OCI-LY7 (cell line): ENCODE results near the gene OR8D2. TPM values are rescaled to one million over a fixed set of nuclear protein-coding genes. Genes with fewer than 3 reads are reported as not detected.

Experiments
- BruUV-seq: library from RNA; stranded (reverse); fragments of 400-500 nt; replicated peaks from 2 replicates; lab custom pipeline; 2021; lab: Mats Ljungman, UMichigan
- CTCF ChIA-PET: fragments of 300-600 bp; sonication (Branson Sonifier 250); formaldehyde crosslinking; loops from one replicate; lab custom pipeline; 2022; ENCODE audit warnings: antibody characterized with exemption; ENCODE audit not compliant: unreplicated experiment; lab: Charles Lee
- POLR2A ChIA-PET: fragments of 300-600 bp; sonication (Branson Sonifier 250); formaldehyde crosslinking; loops from one replicate; lab custom pipeline; 2022; ENCODE audit warnings: antibody characterized with exemption; lab: Charles Lee
- DNase-seq: peaks from one replicate; pipeline ENCODE4 v3.0.0-alpha.2; 2015; ENCODE audit warnings: low spot score
- H2AFZ ChIP-seq: fragments of 200-600 bp; sonication (generic), shearing (Covaris generic); 2 replicates; pipeline ENCODE4 v1.6.1; 2014; ENCODE audit warnings: mild to moderate bottlenecking, antibody characterized with exemption, low read length, moderate library complexity
- H3K27ac ChIP-seq: fragments of 200-600 bp; sonication (generic); 2 replicates; pipeline ENCODE4 v1.5.1; 2014; ENCODE audit warnings: mixed run types, low read depth, mild to moderate bottlenecking, moderate library complexity, low read length, inconsistent platforms; ENCODE audit not compliant: poor library complexity, severe bottlenecking
- H3K36me3 ChIP-seq: fragments of 200-600 bp; sonication (generic); 2 replicates; pipeline ENCODE4 v1.6.1; 2014; ENCODE audit warnings: mild to moderate bottlenecking, antibody characterized with exemption, low read length, moderate library complexity, mixed read lengths; ENCODE audit not compliant: insufficient read depth
- H3K4me1 ChIP-seq: fragments of 200-600 bp; sonication (generic); 2 replicates; pipeline ENCODE4 v1.5.1; 2014; ENCODE audit warnings: mild to moderate bottlenecking, low read length; ENCODE audit not compliant: insufficient read depth, poor library complexity, severe bottlenecking
- H3K4me2 ChIP-seq: fragments of 200-600 bp; sonication (generic); 2 replicates; pipeline ENCODE4 v1.6.1; 2014; ENCODE audit warnings: mild to moderate bottlenecking, low read length
- H3K4me3 ChIP-seq: fragments of 200-600 bp; sonication (generic); 2 replicates; pipeline ENCODE4 v1.5.1; 2014; ENCODE audit warnings: mild to moderate bottlenecking, low read depth, low read length; ENCODE audit not compliant: poor library complexity, severe bottlenecking
- H3K79me2 ChIP-seq: fragments of 200-600 bp; sonication (generic); 2 replicates; pipeline ENCODE4 v1.6.1; 2016; ENCODE audit warnings: low read depth, mild to moderate bottlenecking, low read length, moderate library complexity, mixed read lengths; ENCODE audit not compliant: insufficient read depth
- H3K9me2 ChIP-seq: fragments of 200-600 bp; sonication (generic); 2 replicates; pipeline ENCODE4 v1.6.1; 2016; ENCODE audit warnings: mild to moderate bottlenecking, low read length, mixed read lengths; ENCODE audit not compliant: insufficient read depth
- H3K9me3 ChIP-seq: fragments of 200-600 bp; sonication (generic); 2 replicates; pipeline ENCODE4 v1.6.1; 2014; ENCODE audit warnings: mild to moderate bottlenecking, mixed run types, low read length, mixed read lengths
- H4K20me1 ChIP-seq: fragments of 200-600 bp; sonication (generic); 2 replicates; pipeline ENCODE4 v1.6.1; 2014; ENCODE audit warnings: mild to moderate bottlenecking, antibody characterized with exemption, low read length, moderate library complexity, mixed read lengths; ENCODE audit not compliant: insufficient read depth
- CTCF ChIP-seq: fragments of 200-600 bp; sonication (generic); conservative IDR thresholded peaks from 2 replicates; pipeline ENCODE4 v1.5.1; 2014; ENCODE audit warnings: mild to moderate bottlenecking, antibody characterized with exemption, low read length, moderate library complexity, mixed read lengths
- EZH2phosphoT487 ChIP-seq: fragments of 200-600 bp; sonication (generic); IDR thresholded peaks from 2 replicates; pipeline ENCODE4 v1.6.1; 2018; ENCODE audit warnings: low read depth, borderline replicate concordance, mild to moderate bottlenecking, mixed run types, antibody characterized with exemption, low read length, moderate library complexity, mixed read lengths
- intact Hi-C: fragments of 100-400 bp; cut with micrococcal nuclease; formaldehyde crosslinking; loops from one replicate; pipeline ENCODE4 v1.10.0; 2022; ENCODE audit not compliant: unreplicated experiment
- total RNA-seq, 2 experiments: library from RNA; depleted of rRNA in 1 of 2; stranded (reverse); fragments of >200 nt in 1 of 2; shearing (Covaris generic) in 1 of 2; gene quantifications; 2 replicates each; pipeline ENCODE4 v1.2.3, GENCODE V29; 2014 to 2022

OR8D2 gene
- total RNA-seq, 2 experiments from 2014 or later, result not detected

- Histone ChIP-seq H3K9me2 (no peaks in the 10 kb centered on the region), H3K4me2 (no peak within 1 kb of the TSS), H4K20me1 (no peaks in the 10 kb centered on the region), H3K36me3 (no peaks in the 10 kb centered on the region), H2AFZ (no peak within 1 kb of the TSS), H3K9me3 (no peaks in the 10 kb centered on the region), H3K4me1 (no peaks in the 10 kb centered on the region), H3K79me2 (no peaks in the 10 kb centered on the region), H3K27ac (no peak within 1 kb of the TSS), H3K4me3 (no peak within 1 kb of the TSS)
- ChIA-PET CTCF (no interaction called here), POLR2A (no interaction called here)
- TF ChIP-seq CTCF, result no peak
- TF ChIP-seq EZH2phosphoT487, result no peak
- DNase-seq, result no peak
- no TSS peak for BruUV-seq
- intact Hi-C loops, result no loop called here
These were observed 6.1 kb downstream of the OR8D2 start, which contains the start of gene OR8D1 for GRCh38 chr11:124313849-124314248. Gene OR8D1 (minus strand): TSS chr11:124313949. CDS start chr11:124310766, 3,183 bp downstream.

- CTCF ChIA-PET, result no interaction called here
- Histone ChIP-seq H4K20me1 (no peaks in the 10 kb centered on the region), H3K9me2 (no peaks in the 10 kb centered on the region), H3K79me2 (no peaks in the 10 kb centered on the region), H3K36me3 (no peaks in the 10 kb centered on the region), H2AFZ (no peak overlapping the region), H3K9me3 (no peaks in the 10 kb centered on the region), H3K27ac (no peak overlapping the region), H3K4me2 (no peak overlapping the region), H3K4me1 (no peaks in the 10 kb centered on the region), H3K4me3 (no peak overlapping the region)
- intact Hi-C loops, result no loop called here
- POLR2A ChIA-PET, result no interaction called here
- DNase-seq, result no peak
- BruUV-seq, result no TSS peak
- TF ChIP-seq CTCF (no peak), EZH2phosphoT487 (no peak)
These were observed 6.9 kb downstream of the OR8D2 start for GRCh38 chr11:124313131-124313530.

- BruUV-seq, result no TSS peak
- H3K4me2 ChIP-seq, result no peak overlapping the region
- H3K9me3 ChIP-seq, result no peaks in the 10 kb centered on the region
- ChIA-PET CTCF (no interaction called here), POLR2A (no interaction called here)
- no peak overlapping the region for H3K27ac ChIP-seq
- no peak for DNase-seq
- no peaks in the 10 kb centered on the region for H3K36me3 ChIP-seq
- H3K4me3 ChIP-seq, result no peak overlapping the region
- intact Hi-C loops, result no loop called here
- no peaks in the 10 kb centered on the region for H3K9me2 ChIP-seq
- H3K4me1 ChIP-seq, result no peaks in the 10 kb centered on the region
- H2AFZ ChIP-seq, result no peak overlapping the region
- TF ChIP-seq CTCF (no peak), EZH2phosphoT487 (no peak)
- H3K79me2 ChIP-seq, result no peaks in the 10 kb centered on the region
- H4K20me1 ChIP-seq, result no peaks in the 10 kb centered on the region
These were observed 8.3 kb downstream of the OR8D2 start for GRCh38 chr11:124311670-124312069.
